GM13977 (cell line): ENCODE measurements around the gene EPN2.
"Not testable (repeated sequence)": the region's sequence is repeated elsewhere in the genome, so short reads cannot be mapped to it uniquely, and the experiment has no call there.

Experiments used
- DNase-seq: peaks from one replicate; pipeline ENCODE4 v3.0.0; 2012; ENCODE audit warnings: low spot score
- CTCF ChIP-seq: IDR thresholded peaks from 2 replicates; pipeline ENCODE4 v1.5.1; 2012; ENCODE audit warnings: mild to moderate bottlenecking, control low read depth; ENCODE audit not compliant: insufficient read depth; ENCODE audit errors: extremely low read depth, missing control alignments
- in situ Hi-C: fragments of 300-500 bp; cut with MboI; formaldehyde crosslinking; loops from one replicate; pipeline ENCODE4 v1.12.0; 2022; ENCODE audit warnings: low sequenced_read_pairs, low pct_unique_long_range_greater_than_20kb, mixed read lengths, inconsistent platforms; ENCODE audit not compliant: unreplicated experiment

EPN2 gene

GRCh38 chr17:19274893-19275292 is 37.7 kb downstream of the EPN2 start:
- TF ChIP-seq CTCF: no peak
- in situ Hi-C loops: no loop called here
- DNase-seq: no peak

- no peak for TF ChIP-seq CTCF
- in situ Hi-C loops: no loop called here
- no peak for DNase-seq
Measured at GRCh38 chr17:19275457-19276127, 38.4 kb downstream of the EPN2 start.

- DNase-seq, in situ Hi-C loops: not testable (repeated sequence)
Measured at GRCh38 chr17:19278284-19278683, 41.1 kb downstream of the EPN2 start.

GRCh38 chr17:19278729-19279128 is 41.6 kb downstream of the EPN2 start:
- in situ Hi-C loops: no loop called here
- no peak for DNase-seq
- TF ChIP-seq CTCF: no peak

GRCh38 chr17:19281161-19281560 is 44.0 kb downstream of the EPN2 start:
- DNase-seq: no peak
- in situ Hi-C loops: no loop called here
- no peak for TF ChIP-seq CTCF

- DNase-seq: peak; percentile 84
- in situ Hi-C loops: no loop called here
- no peak for TF ChIP-seq CTCF
Measured at GRCh38 chr17:19284005-19284959, 47.1 kb downstream of the EPN2 start.
